ENCODE measurements around the gene B4GALT2. TPM values are rescaled to one million over a fixed set of nuclear protein-coding genes. Genes with fewer than 3 reads are reported as not detected.

Gene B4GALT2
- total RNA-seq, 1 donor, result 0.63 TPM

GRCh38 chr1:43983253-43983899, 4.4 kb downstream of the B4GALT2 start:
- Histone ChIP-seq H3K4me3 (ENCODE audit: low read length) (no peak overlapping the region), H3K4me1 (ENCODE audit: insufficient read depth, low read length) (peaks cover 21% of the 10 kb centered on the region), H3K27me3 (ENCODE audit: insufficient read depth, low read length) (no peaks in the 10 kb centered on the region), H3K9me3 (ENCODE audit: low read depth, low read length) (no peaks in the 10 kb centered on the region)

GRCh38 chr1:43984855-43985254, 5.8 kb downstream of the B4GALT2 start:
- Histone ChIP-seq H3K9me3 (ENCODE audit: low read depth, low read length) (no peaks in the 10 kb centered on the region), H3K4me1 (ENCODE audit: insufficient read depth, low read length) (peaks cover 13% of the 10 kb centered on the region), H3K4me3 (ENCODE audit: low read length) (no peak overlapping the region), H3K27me3 (ENCODE audit: insufficient read depth, low read length) (no peaks in the 10 kb centered on the region)

- Histone ChIP-seq H3K4me1 (ENCODE audit: insufficient read depth, low read length) (peaks cover 15% of the 10 kb centered on the region), H3K27me3 (ENCODE audit: insufficient read depth, low read length) (no peaks in the 10 kb centered on the region), H3K9me3 (ENCODE audit: low read depth, low read length) (no peaks in the 10 kb centered on the region), H3K4me3 (ENCODE audit: low read length) (no peak overlapping the region)
Measured at GRCh38 chr1:43985984-43986595, 7.1 kb downstream of the B4GALT2 start.

- Histone ChIP-seq H3K4me1 (ENCODE audit: insufficient read depth, low read length) (peaks cover 15% of the 10 kb centered on the region), H3K27me3 (ENCODE audit: insufficient read depth, low read length) (no peaks in the 10 kb centered on the region), H3K4me3 (ENCODE audit: low read length) (no peak overlapping the region), H3K9me3 (ENCODE audit: low read depth, low read length) (no peaks in the 10 kb centered on the region)
Measured at GRCh38 chr1:43986712-43987111, 7.7 kb downstream of the B4GALT2 start.

- Histone ChIP-seq H3K4me3 (ENCODE audit: low read length) (no peak overlapping the region), H3K27me3 (ENCODE audit: insufficient read depth, low read length) (no peaks in the 10 kb centered on the region), H3K9me3 (ENCODE audit: low read depth, low read length) (no peaks in the 10 kb centered on the region), H3K4me1 (ENCODE audit: insufficient read depth, low read length) (peaks cover 20% of the 10 kb centered on the region)
Measured at GRCh38 chr1:43987159-43987902, 8.3 kb downstream of the B4GALT2 start.

GRCh38 chr1:43990271-43991199, 11.5 kb downstream of the B4GALT2 start:
- Histone ChIP-seq H3K9me3 (ENCODE audit: low read depth, low read length) (no peaks in the 10 kb centered on the region), H3K27me3 (ENCODE audit: insufficient read depth, low read length) (no peaks in the 10 kb centered on the region), H3K4me1 (ENCODE audit: insufficient read depth, low read length) (peaks cover 13% of the 10 kb centered on the region), H3K4me3 (ENCODE audit: low read length) (no peak overlapping the region)

GRCh38 chr1:43991200-43991475, 12.1 kb downstream of the B4GALT2 start:
- peaks cover 13% of the 10 kb centered on the region for H3K4me1 ChIP-seq (ENCODE audit: insufficient read depth, low read length)
- H3K27me3 ChIP-seq (ENCODE audit: insufficient read depth, low read length), result no peaks in the 10 kb centered on the region
- H3K9me3 ChIP-seq (ENCODE audit: low read depth, low read length), result no peaks in the 10 kb centered on the region
- peak overlapping the region; percentile 50 for H3K4me3 ChIP-seq (ENCODE audit: low read length)

- Histone ChIP-seq H3K4me3 (ENCODE audit: low read length) (peak within 1 kb of the TSS; percentile 50), H3K9me3 (ENCODE audit: low read depth, low read length) (no peaks in the 10 kb centered on the region), H3K4me1 (ENCODE audit: insufficient read depth, low read length) (peaks cover 13% of the 10 kb centered on the region), H3K27me3 (ENCODE audit: insufficient read depth, low read length) (no peaks in the 10 kb centered on the region)
Measured at GRCh38 chr1:43991476-43992231, 12.6 kb downstream of the B4GALT2 start, which contains the start of gene CCDC24. CCDC24 (plus strand) TSS chr1:43991599; CDS start chr1:43991879, 280 bp downstream.

- Histone ChIP-seq H3K27me3 (ENCODE audit: insufficient read depth, low read length) (no peaks in the 10 kb centered on the region), H3K4me1 (ENCODE audit: insufficient read depth, low read length) (peaks cover 13% of the 10 kb centered on the region), H3K9me3 (ENCODE audit: low read depth, low read length) (no peaks in the 10 kb centered on the region), H3K4me3 (ENCODE audit: low read length) (no peak overlapping the region)
Measured at GRCh38 chr1:43992232-43992995, 13.4 kb downstream of the B4GALT2 start.

- Histone ChIP-seq H3K9me3 (ENCODE audit: low read depth, low read length) (no peaks in the 10 kb centered on the region), H3K27me3 (ENCODE audit: insufficient read depth, low read length) (no peaks in the 10 kb centered on the region), H3K4me3 (ENCODE audit: low read length) (no peak overlapping the region), H3K4me1 (ENCODE audit: insufficient read depth, low read length) (peaks cover 13% of the 10 kb centered on the region)
Measured at GRCh38 chr1:43993206-43993914, 14.3 kb downstream of the B4GALT2 start.

GRCh38 chr1:43994071-43994470, 15.1 kb downstream of the B4GALT2 start:
- Histone ChIP-seq H3K27me3 (ENCODE audit: insufficient read depth, low read length) (no peaks in the 10 kb centered on the region), H3K4me3 (ENCODE audit: low read length) (no peak overlapping the region), H3K9me3 (ENCODE audit: low read depth, low read length) (no peaks in the 10 kb centered on the region), H3K4me1 (ENCODE audit: insufficient read depth, low read length) (peaks cover 13% of the 10 kb centered on the region)

GRCh38 chr1:43994794-43995790, 16.1 kb downstream of the B4GALT2 start:
- H3K9me3 ChIP-seq (ENCODE audit: low read depth, low read length), result no peaks in the 10 kb centered on the region
- H3K27me3 ChIP-seq (ENCODE audit: insufficient read depth, low read length), result no peaks in the 10 kb centered on the region
- no peak overlapping the region for H3K4me3 ChIP-seq (ENCODE audit: low read length)
- H3K4me1 ChIP-seq (ENCODE audit: insufficient read depth, low read length), result peaks cover 13% of the 10 kb centered on the region
